NCI-H446 treated with DMSO at 0.1 percent for 48 hours (cell line): ENCODE results near the gene PTPN1.
"Not testable (repeated sequence)": the region's sequence is repeated elsewhere in the genome, so short reads cannot be mapped to it uniquely, and the experiment has no call there.

Experiments used
- DNase-seq: peaks from one replicate; lab custom pipeline; 2025; lab: John Stamatoyannopoulos, UW

PTPN1 gene

DNA sequence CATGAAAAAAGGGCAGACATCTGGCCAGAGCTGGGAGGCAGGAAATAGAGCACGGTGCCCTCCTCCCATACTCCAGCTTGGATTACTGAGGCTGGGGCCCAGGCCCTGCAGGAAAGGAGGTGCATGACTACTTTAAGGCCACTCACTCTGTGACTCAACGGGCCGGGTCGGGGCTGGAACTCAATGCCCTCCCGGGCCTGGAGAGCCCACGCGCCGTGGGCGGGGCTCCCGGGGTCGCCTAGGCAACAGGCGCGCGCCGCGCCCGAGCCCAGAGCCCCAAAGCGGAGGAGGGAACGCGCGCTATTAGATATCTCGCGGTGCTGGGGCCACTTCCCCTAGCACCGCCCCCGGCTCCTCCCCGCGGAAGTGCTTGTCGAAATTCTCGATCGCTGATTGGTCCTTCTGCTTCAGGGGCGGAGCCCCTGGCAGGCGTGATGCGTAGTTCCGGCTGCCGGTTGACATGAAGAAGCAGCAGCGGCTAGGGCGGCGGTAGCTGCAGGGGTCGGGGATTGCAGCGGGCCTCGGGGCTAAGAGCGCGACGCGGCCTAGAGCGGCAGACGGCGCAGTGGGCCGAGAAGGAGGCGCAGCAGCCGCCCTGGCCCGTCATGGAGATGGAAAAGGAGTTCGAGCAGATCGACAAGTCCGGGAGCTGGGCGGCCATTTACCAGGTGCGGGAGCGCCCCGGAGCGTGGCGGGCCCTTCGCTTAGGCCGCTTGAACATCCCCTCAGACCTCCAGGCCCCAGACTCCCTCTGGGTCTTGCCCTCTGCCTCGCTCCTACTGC lies at the start of gene PTPN1:
Gene PTPN1 (plus strand): TSS at position 461 of the 783 bp plus-strand sequence. CDS start 145 bp downstream, at position 606.
- peak; percentile 97 for DNase-seq

- no peak for DNase-seq
These were observed 49.4 kb upstream of the PTPN1 start for GRCh38 chr20:50460608-50461267.

DNA sequence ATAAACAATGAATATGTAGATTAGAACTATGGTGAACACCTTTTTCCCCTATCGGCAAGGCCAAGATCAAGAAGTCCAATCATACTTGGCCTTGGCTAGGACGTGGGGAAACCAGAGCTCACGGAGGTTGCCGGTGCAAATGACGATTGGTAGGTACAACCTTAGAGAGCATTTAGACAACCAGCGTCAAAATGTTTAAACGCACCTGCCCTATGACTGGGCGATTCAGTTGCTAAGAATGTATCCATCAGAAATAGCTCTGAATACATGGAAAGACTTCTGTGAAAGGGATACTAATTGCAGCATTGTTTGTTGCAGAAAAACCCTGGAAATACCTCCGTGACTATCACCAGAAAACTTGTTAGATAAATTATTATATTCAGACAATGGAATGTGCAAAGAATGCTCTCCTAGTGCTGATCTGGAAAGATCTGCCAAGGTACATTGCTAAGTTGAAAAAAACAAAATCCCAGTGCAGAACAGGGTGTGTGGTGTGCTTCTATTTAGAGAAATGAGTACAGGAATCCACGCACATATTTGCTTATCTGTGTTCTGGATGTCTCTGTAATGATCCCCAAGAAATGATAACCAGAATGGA lies 48.0 kb upstream of the PTPN1 start:
- DNase-seq, result no peak

DNA sequence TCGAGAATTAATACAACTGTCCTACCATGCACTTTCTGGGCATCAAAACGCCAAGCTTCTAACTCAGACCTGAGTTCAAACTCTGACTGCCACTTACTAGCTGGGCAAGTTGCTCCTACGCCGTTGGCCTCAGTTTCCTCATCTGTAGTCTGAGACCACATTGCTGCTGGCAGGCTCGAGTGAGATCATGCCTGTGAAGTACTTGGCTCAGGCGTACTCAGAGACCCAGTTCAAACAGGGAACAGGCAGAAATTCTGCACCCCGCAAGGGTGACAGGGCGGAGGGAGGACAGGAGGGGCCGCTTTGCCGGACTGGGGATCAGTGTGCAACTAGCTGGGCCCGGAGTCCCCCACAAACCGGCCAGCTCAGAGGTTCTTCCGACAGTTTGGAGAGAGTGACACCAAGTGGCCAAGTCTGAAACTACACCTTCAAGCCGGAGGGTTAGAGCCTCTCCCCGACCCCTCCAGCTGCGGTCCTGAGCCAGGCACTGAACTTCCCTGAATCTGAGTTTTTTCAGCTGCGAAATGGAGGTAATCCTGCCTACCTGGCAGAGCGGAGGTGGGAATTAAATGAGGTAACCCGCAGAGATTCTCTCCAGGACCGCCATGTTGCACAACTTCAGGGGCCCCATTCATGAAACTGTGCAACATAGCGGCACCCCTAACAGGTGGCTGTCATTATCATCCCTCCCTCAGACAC lies 46.0 kb upstream of the PTPN1 start:
- no peak for DNase-seq

DNA sequence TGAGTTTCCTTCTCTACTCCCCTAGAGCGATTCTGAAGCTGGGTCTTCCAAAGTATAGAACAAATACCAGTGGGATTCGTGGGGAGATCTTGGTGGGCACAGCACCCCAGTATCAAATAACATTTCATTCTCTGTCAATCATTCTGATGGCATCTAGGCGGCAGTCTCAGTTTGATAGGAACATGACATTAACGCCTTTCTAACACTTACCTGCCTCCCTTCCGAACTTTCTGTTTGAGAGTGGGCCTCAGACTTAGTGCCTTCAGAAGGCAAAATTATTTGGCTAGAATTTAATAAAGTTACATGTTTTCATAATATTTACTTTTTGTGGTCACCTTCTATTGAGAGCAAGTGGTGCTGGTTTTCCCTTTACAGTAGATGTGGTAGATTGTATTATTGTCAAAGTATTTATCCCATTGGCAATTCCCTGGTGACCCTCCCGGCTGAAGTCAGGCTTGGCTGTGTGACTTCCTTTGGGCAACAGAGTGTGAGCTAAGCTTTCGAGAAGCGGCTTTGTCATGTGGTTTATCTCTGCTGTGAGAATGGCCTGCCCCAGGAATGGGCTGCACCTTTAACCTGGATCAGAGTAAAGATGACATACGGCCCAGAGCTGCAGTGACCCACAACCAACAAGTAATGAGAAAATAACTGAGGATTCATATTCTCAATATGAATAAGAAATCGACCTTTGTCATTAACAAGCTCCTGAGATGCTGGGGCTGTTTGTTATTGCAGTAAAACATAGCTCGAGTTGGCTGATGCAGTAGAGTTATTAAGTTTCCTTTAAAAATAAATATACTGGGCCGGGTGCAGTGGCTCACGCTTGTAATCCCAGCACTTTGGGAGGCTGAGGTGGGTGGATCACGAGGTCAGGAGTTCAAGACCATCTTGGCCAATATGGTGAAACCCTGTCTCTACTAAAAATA lies 45.2 kb upstream of the PTPN1 start:
- no peak for DNase-seq

DNA sequence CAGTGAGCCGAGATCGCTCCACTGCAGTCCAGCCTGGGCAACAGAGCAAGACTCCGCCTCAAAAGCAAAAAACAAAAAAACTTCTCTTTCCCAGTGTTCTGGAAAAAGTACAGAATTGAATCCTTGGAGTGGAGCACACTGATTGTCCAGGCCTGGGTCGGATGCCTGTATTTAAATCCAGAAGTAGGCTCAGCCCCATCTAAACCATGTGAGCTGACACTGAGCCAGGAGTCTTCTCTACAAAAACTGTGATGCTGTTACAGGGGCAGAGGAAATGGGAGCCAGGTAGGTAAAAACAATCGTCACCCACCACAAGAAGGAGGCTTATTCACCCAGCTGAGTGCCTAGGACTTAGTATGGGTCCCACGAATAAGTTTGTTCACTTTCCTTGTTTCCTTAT lies 43.0 kb upstream of the PTPN1 start:
- DNase-seq, result no peak

GRCh38 chr20:50467718-50468356 lies 42.3 kb upstream of the PTPN1 start:
- DNase-seq, result peak; percentile 91

GRCh38 chr20:50468378-50468798 lies 41.8 kb upstream of the PTPN1 start:
- no peak for DNase-seq

DNA sequence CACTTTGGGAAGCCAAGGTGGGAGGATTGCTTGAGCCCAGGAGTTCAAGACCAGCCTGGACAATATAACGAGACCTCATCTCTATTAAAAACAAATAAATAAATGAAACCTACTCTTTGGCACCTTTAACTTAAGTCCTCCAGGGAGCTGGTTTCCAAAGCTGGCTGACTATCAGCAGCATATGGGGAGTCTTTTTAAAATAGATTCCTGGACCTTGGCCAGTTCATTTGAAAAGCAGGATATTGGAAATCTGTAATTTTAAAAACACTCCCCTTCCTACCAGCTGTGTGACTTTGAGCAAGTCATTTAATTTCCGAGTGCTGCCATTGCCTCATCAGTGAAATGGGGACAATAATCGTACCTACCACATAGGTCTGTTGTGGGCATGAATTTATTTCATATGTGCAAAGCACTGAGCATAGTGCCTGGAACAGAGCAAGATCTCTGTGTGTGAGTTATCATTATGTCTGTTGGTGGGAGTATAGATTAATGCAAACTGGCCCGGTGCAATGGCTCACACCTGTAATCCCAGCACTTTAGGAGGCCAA lies 40.9 kb upstream of the PTPN1 start:
- peak; percentile 86 for DNase-seq

- no peak for DNase-seq
These were observed 40.4 kb upstream of the PTPN1 start for GRCh38 chr20:50469796-50470195.

GRCh38 chr20:50470264-50470858 lies 39.8 kb upstream of the PTPN1 start:
- no peak for DNase-seq

DNA sequence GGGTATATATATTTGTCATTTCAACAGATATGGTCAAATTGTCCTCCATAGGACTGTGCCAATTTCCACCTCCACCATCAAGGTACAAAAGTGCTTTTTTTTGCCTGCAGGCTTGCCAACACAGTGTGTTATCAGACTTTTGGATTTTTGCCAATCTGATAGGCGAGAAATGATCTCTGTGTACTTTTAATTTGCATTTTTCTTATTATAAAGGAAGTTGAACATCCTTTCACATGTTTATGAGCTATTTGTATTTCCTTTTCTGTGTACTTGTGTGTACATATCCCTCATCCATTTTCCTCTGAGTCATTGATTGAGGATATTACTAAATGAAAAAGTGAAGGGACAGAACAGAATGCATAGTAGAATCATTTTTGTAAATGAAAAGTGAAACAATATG lies 39.0 kb upstream of the PTPN1 start:
- no peak for DNase-seq

- DNase-seq, result no peak
These were observed 37.2 kb upstream of the PTPN1 start for GRCh38 chr20:50472693-50473664.

- DNase-seq, result not testable (repeated sequence)
These were observed 35.8 kb upstream of the PTPN1 start for GRCh38 chr20:50474356-50474755.

- DNase-seq, result no peak
These were observed 34.4 kb upstream of the PTPN1 start for GRCh38 chr20:50475681-50476292.

- DNase-seq, result peak; percentile 69
These were observed 32.8 kb upstream of the PTPN1 start for GRCh38 chr20:50477239-50477872.

DNA sequence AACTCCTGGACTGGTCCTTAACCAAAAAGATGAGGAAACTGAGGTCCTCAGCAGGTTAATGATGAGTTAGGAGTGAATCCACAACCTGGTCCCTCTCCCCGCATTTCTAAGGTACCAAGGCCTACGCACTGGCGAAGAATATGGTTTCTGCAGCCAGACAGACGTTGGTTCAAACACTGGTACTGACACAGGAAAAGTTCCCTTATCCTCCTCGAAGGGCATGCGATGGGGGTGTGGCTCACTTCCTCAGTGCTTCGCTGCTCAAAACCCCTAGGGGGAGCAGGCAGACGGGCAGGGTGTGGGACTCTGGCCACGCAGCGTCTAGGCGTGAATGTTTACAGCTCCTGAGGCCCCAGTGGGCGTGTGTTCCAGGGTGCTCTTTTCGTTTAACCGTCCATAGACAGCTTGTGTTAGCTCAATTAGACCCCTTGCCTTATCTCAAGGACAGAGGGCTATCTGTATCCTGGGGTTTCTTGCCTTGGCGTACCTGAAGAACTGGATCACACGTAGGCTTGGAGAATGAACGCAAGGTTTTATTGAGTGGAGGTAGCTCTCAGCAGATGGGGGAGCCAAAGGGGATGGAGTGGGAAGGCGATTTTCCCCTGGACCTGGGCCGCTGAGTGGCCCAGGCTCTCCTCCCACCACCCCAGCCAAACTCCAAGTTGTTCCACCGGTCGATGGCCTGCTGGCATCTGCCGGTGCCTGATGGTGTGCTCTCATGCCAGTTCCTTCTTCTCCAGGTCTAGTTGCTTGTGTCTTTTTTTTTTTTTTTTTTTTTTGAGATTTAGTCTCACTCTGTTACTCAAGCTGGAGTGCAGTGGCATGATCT lies 31.8 kb upstream of the PTPN1 start:
- DNase-seq, result peak; percentile 42
